Hepatocyte (in vitro differentiated cells): Measurements from ENCODE around the gene ST3GAL5.
"Not testable (repeated sequence)": the region's sequence is repeated elsewhere in the genome, so short reads cannot be mapped to it uniquely, and the experiment has no call there.

Experiments
- EZH2 ChIP-seq: fragments of 200-600 bp; sonication (generic); IDR thresholded peaks from 2 replicates; pipeline ENCODE4 v1.6.1; 2016; ENCODE audit warnings: antibody characterized with exemption, mild to moderate bottlenecking, borderline replicate concordance
- EZH2phosphoT487 ChIP-seq: fragments of 200-600 bp; sonication (generic); IDR thresholded peaks from one replicate; pipeline ENCODE4 v1.6.1; 2018; ENCODE audit warnings: antibody characterized with exemption, mild to moderate bottlenecking, low read depth, moderate library complexity; ENCODE audit not compliant: unreplicated experiment, severe bottlenecking
- TF ChIP-seq, protein P1 (sequence below): fragments of 200-600 bp; sonication (generic); IDR thresholded peaks from 2 replicates; pipeline ENCODE4 v1.5.1; 2016; ENCODE audit warnings: antibody characterized with exemption, mild to moderate bottlenecking; ENCODE audit not compliant: poor library complexity

DNA sequence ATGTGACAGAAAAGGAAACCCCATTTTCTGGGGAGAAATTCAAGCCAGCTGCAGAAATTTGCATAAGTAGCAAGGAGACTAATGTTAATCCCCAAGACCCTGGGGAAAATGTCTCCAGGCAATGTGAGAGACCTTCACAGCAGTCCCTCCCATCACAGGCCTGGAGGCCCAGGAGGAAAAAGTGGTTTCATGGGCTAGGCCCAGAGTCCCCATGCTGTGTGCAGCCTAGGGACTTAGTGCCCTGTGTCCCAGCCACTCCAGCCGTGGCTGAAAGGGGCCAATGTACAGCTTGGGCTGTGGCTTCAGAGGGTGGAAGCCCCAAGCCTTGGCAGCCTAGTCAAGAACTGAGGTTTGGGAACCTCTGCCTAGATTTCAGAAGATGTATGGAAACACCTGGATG lies 7.0 kb downstream of the ST3GAL5 start:
- TF ChIP-seq, protein P1, sequence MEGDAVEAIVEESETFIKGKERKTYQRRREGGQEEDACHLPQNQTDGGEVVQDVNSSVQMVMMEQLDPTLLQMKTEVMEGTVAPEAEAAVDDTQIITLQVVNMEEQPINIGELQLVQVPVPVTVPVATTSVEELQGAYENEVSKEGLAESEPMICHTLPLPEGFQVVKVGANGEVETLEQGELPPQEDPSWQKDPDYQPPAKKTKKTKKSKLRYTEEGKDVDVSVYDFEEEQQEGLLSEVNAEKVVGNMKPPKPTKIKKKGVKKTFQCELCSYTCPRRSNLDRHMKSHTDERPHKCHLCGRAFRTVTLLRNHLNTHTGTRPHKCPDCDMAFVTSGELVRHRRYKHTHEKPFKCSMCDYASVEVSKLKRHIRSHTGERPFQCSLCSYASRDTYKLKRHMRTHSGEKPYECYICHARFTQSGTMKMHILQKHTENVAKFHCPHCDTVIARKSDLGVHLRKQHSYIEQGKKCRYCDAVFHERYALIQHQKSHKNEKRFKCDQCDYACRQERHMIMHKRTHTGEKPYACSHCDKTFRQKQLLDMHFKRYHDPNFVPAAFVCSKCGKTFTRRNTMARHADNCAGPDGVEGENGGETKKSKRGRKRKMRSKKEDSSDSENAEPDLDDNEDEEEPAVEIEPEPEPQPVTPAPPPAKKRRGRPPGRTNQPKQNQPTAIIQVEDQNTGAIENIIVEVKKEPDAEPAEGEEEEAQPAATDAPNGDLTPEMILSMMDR, result not testable (repeated sequence)
- not testable (repeated sequence) for TF ChIP-seq EZH2phosphoT487, EZH2
